Measurements from ENCODE around the gene ADAM33. TPM values are rescaled to one million over a fixed set of nuclear protein-coding genes. Genes with fewer than 3 reads are reported as not detected.

ADAM33 gene
- total and polyA plus RNA-seq, 2 experiments from 2014 or later, result 0.45 to 1.3 TPM

- H3K27ac ChIP-seq, result no peak overlapping the region
- no peak for TF ChIP-seq CTCF (IDR thresholded peaks at IDR 0.05; ENCODE audit: low read depth, low read length)
These were observed 10.1 kb upstream of the ADAM33 start for GRCh38 chr20:3691897-3692296.

GRCh38 chr20:3691306-3691705 is 9.5 kb upstream of the ADAM33 start:
- no peak for TF ChIP-seq CTCF (IDR thresholded peaks at IDR 0.05; ENCODE audit: low read depth, low read length)

More at GRCh38 chr20:3691897-3692296, 10.1 kb upstream of the ADAM33 start:
- Histone ChIP-seq H3K27me3 (no peaks in the 10 kb centered on the region), H3K4me1 (ENCODE audit: low read depth) (no peaks in the 10 kb centered on the region), H3K4me3 (no peak overlapping the region), H3K36me3 (no peaks in the 10 kb centered on the region), H3K9me3 (ENCODE audit: low read depth) (peaks cover 4% of the 10 kb centered on the region)
- DNase-seq (ENCODE audit: low read depth in 1 of 2, low spot score in 1 of 2), result no peak

GRCh38 chr20:3690413-3690812 is 8.6 kb upstream of the ADAM33 start:
- H3K27me3 ChIP-seq, result peaks cover 3% of the 10 kb centered on the region
- DNase-seq (ENCODE audit: low read depth in 1 of 2, low spot score in 1 of 2), result no peak
- TF ChIP-seq CTCF (IDR thresholded peaks at IDR 0.05; ENCODE audit: low read depth, low read length), result no peak
- no peaks in the 10 kb centered on the region for H3K4me1 ChIP-seq (ENCODE audit: low read depth)
- H3K36me3 ChIP-seq, result no peaks in the 10 kb centered on the region
- no peak overlapping the region for H3K27ac ChIP-seq
- H3K9me3 ChIP-seq (ENCODE audit: low read depth), result no peaks in the 10 kb centered on the region
- H3K4me3 ChIP-seq, result no peak overlapping the region

More at GRCh38 chr20:3691306-3691705, 9.5 kb upstream of the ADAM33 start:
- Histone ChIP-seq H3K9me3 (ENCODE audit: low read depth) (peaks cover 2% of the 10 kb centered on the region), H3K27me3 (peaks cover 3% of the 10 kb centered on the region), H3K4me3 (no peak overlapping the region), H3K4me1 (ENCODE audit: low read depth) (no peaks in the 10 kb centered on the region), H3K36me3 (no peaks in the 10 kb centered on the region), H3K27ac (no peak overlapping the region)
- DNase-seq (ENCODE audit: low read depth in 1 of 2, low spot score in 1 of 2), result no peak

GRCh38 chr20:3689978-3690377 is 8.2 kb upstream of the ADAM33 start:
- no peak overlapping the region for H3K27ac ChIP-seq
- no peaks in the 10 kb centered on the region for H3K36me3 ChIP-seq
- no peak overlapping the region for H3K4me3 ChIP-seq
- H3K27me3 ChIP-seq, result peaks cover 6% of the 10 kb centered on the region
- no peaks in the 10 kb centered on the region for H3K9me3 ChIP-seq (ENCODE audit: low read depth)
- TF ChIP-seq CTCF (IDR thresholded peaks at IDR 0.05; ENCODE audit: low read depth, low read length), result no peak
- DNase-seq (ENCODE audit: low read depth in 1 of 2, low spot score in 1 of 2), result no peak
- no peaks in the 10 kb centered on the region for H3K4me1 ChIP-seq (ENCODE audit: low read depth)

- TF ChIP-seq CTCF (IDR thresholded peaks at IDR 0.05; ENCODE audit: low read depth, low read length), result no peak
- no peak overlapping the region for H3K4me3 ChIP-seq
- no peaks in the 10 kb centered on the region for H3K36me3 ChIP-seq
- peaks cover 11% of the 10 kb centered on the region for H3K27me3 ChIP-seq
- no peaks in the 10 kb centered on the region for H3K4me1 ChIP-seq (ENCODE audit: low read depth)
- peak in 1 of 2 donors; percentile 76 for DNase-seq (ENCODE audit: low read depth in 1 of 2, low spot score in 1 of 2)
- no peaks in the 10 kb centered on the region for H3K9me3 ChIP-seq (ENCODE audit: low read depth)
- no peak overlapping the region for H3K27ac ChIP-seq
These were observed 5.8 kb upstream of the ADAM33 start for GRCh38 chr20:3687655-3688054.
